Omental fat pad (tissue), 4 donors: ENCODE measurements around the gene ZBTB12. TPM values are rescaled to one million over a fixed set of nuclear protein-coding genes. Genes with fewer than 3 reads are reported as not detected.
"Not testable (repeated sequence)": the region's sequence is repeated elsewhere in the genome, so short reads cannot be mapped to it uniquely, and the experiment has no call there.

Experiments used
- ATAC-seq: fragments of 150-250 bp; one replicate; pipeline ENCODE4 v1.9.1; 2016; ENCODE audit warnings: mild to moderate bottlenecking, moderate library complexity; ENCODE audit not compliant: low FRiP score
- DNase-seq: peaks from one replicate; pipeline ENCODE4 v3.0.0-alpha.2; 2019; ENCODE audit warnings: low spot score
- CTCF ChIP-seq, 3 donors: fragments of 450-650 bp; IDR thresholded peaks; one replicate each; pipeline ENCODE4 v1.5.1; 2016 to 2017; ENCODE audit warnings: antibody characterized with exemption in 3 of 3, mild to moderate bottlenecking in 3 of 3, moderate library complexity in 2 of 3
- total RNA-seq, 4 donors: library from RNA; depleted of rRNA; stranded (reverse); fragments of >200 nt; gene quantifications; one replicate each; pipeline ENCODE4 v1.1.0, GENCODE V29; 2016

ZBTB12 gene
- total RNA-seq, 4 donors from 2014 or later, result 0.48 to 1.9 (median 1.4) TPM

- TF ChIP-seq CTCF (IDR thresholded peaks at IDR 0.05), result no peak
- DNase-seq (no peak), ATAC-seq (no peak)
These were observed 26.9 kb downstream of the ZBTB12 start for GRCh38 chr6:31874836-31875572.

DNA sequence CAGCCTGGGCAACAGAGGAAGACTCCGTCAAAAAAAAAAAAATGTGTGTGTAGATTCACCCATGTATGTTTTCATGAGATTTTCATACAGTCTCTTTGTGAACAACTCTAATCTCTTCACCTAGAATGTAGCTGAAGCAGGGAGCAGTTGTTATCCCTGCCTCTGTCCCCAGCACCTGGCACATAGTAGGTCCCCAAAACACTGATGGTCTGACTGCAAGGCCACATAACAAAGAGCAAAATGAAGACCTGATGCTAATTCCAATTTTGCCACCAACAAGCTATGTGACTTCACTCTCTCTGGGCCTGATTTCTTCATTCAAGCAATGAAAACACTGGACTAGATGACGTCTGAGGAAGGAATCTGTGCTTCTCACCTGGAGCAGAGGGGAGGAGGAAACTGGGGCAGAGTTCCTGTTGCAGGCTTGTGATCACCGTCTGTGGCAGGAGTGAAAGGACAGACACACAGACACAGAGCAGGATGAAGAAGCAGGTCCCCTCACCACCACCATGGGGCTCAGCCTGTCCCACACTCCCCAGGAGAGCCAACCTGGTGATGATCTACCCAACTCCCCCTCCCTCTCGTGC, 27.7 kb downstream of the ZBTB12 start:
- TF ChIP-seq CTCF (IDR thresholded peaks at IDR 0.05), result no peak
- DNase-seq, result no peak
- no peak for ATAC-seq

DNA sequence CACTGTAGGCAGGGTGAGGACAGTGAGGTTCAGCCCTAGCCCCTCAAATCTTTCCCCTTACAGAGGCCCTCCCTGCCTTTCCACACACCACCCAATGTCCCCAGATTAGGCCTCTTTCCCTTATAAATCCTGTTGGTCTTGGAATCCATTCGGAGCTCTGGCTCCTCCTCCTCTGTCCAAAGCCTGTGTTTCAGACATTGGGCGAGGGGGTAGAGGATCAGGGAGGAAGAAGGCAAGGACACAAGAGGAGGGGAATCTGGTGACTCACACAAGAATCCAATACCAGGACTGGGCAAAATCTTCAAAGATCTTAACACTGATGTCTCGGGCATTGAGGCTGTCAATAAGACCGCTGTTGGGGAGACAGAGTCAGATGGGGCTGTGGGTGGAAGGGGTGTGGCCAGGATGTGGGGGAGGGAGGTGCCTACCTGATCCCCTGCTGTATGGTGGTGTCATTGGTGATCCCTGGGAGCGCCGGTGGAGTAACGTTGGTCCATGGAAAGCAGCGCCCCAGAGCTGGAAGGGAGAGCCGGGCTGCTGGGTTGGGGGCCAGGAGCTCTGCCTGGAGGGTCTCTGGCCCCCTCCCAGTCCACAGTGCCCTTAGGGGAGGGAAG, 30.7 kb downstream of the ZBTB12 start:
- ATAC-seq, result no peak
- DNase-seq, result no peak
- TF ChIP-seq CTCF (IDR thresholded peaks at IDR 0.05), result no peak

GRCh38 chr6:31870385-31870921, 31.4 kb downstream of the ZBTB12 start:
- ATAC-seq (no peak), DNase-seq (no peak)
- TF ChIP-seq CTCF (IDR thresholded peaks at IDR 0.05), result no peak

- DNase-seq (no peak), ATAC-seq (no peak)
- TF ChIP-seq CTCF (IDR thresholded peaks at IDR 0.05), result no peak
These were observed 32.5 kb downstream of the ZBTB12 start for GRCh38 chr6:31869343-31869742.

- DNase-seq, ATAC-seq: not testable (repeated sequence)
These were observed 33.3 kb downstream of the ZBTB12 start for GRCh38 chr6:31868658-31868971.

- TF ChIP-seq CTCF (IDR thresholded peaks at IDR 0.05), result no peak
- no peak for DNase-seq
- ATAC-seq, result no peak
These were observed 36.4 kb downstream of the ZBTB12 start for GRCh38 chr6:31865205-31866118.
